ENCODE data around the gene CFAP91. TPM values are rescaled to one million over a fixed set of nuclear protein-coding genes. Genes with fewer than 3 reads are reported as not detected.

The CFAP91 gene
- total RNA-seq, 1 donor from 2014 or later: 19.9 TPM

GRCh38 chr3:119741657-119742590, 39.1 kb downstream of the CFAP91 start:
- no peaks in the 10 kb centered on the region for H3K36me3 ChIP-seq
- no peak overlapping the region for H3K9ac ChIP-seq
- H3K9me3 Mint-ChIP-seq: no peaks in the 10 kb centered on the region
- H3K4me1 Mint-ChIP-seq: no peaks in the 10 kb centered on the region
- no peaks in the 10 kb centered on the region for H3K27me3 Mint-ChIP-seq (ENCODE audit: insufficient read depth, low read depth)
- H3K4me2 ChIP-seq: no peak overlapping the region
- no peaks in the 10 kb centered on the region for H3K27me3 ChIP-seq
- no peaks in the 10 kb centered on the region for H3K4me1 ChIP-seq
- H3K4me3 ChIP-seq: no peak overlapping the region
- H3K27ac Mint-ChIP-seq: no peak overlapping the region
- no peak overlapping the region for H3K27ac ChIP-seq
- H3K36me3 Mint-ChIP-seq: peaks cover 16% of the 10 kb centered on the region
- no peaks in the 10 kb centered on the region for H4K20me1 ChIP-seq (ENCODE audit: low read depth)
- H3K4me3 Mint-ChIP-seq: no peak overlapping the region
- no peaks in the 10 kb centered on the region for H3K9me3 ChIP-seq (ENCODE audit: low read depth)
- DNase-seq (ENCODE audit: low spot score): no peak
- H3K79me2 ChIP-seq (ENCODE audit: low read depth): no peaks in the 10 kb centered on the region
- TF ChIP-seq EZH2phosphoT487 (IDR thresholded peaks at IDR 0.05) (no peak), CTCF (IDR thresholded peaks at IDR 0.05) (no peak), EZH2 (IDR thresholded peaks at IDR 0.05) (no peak)
- H3F3A ChIP-seq (ENCODE audit: low read depth): no peaks in the 10 kb centered on the region
- no peak overlapping the region for H2AFZ ChIP-seq (replicated peaks)

GRCh38 chr3:119743921-119744320, 41.1 kb downstream of the CFAP91 start:
- peaks cover 14% of the 10 kb centered on the region for H3K36me3 Mint-ChIP-seq
- TF ChIP-seq EZH2phosphoT487 (IDR thresholded peaks at IDR 0.05): no peak
- TF ChIP-seq EZH2 (IDR thresholded peaks at IDR 0.05): no peak
- TF ChIP-seq CTCF (IDR thresholded peaks at IDR 0.05): no peak

GRCh38 chr3:119745942-119746341, 43.1 kb downstream of the CFAP91 start:
- no peak overlapping the region for H2AFZ ChIP-seq (replicated peaks)
- H4K20me1 ChIP-seq (ENCODE audit: low read depth): no peaks in the 10 kb centered on the region
- H3K4me3 Mint-ChIP-seq: no peak overlapping the region
- DNase-seq (ENCODE audit: low spot score): no peak
- no peak overlapping the region for H3K4me3 ChIP-seq
- H3K9me3 Mint-ChIP-seq: no peaks in the 10 kb centered on the region
- no peaks in the 10 kb centered on the region for H3K36me3 ChIP-seq
- no peak overlapping the region for H3K9ac ChIP-seq
- no peak for TF ChIP-seq EZH2 (IDR thresholded peaks at IDR 0.05)
- no peak for TF ChIP-seq EZH2phosphoT487 (IDR thresholded peaks at IDR 0.05)
- TF ChIP-seq CTCF (IDR thresholded peaks at IDR 0.05): no peak
- no peaks in the 10 kb centered on the region for H3K79me2 ChIP-seq (ENCODE audit: low read depth)
- H3K4me2 ChIP-seq: no peak overlapping the region
- no peak overlapping the region for H3K27ac Mint-ChIP-seq
- H3K4me1 Mint-ChIP-seq: no peaks in the 10 kb centered on the region
- H3K27ac ChIP-seq: no peak overlapping the region
- peaks cover 2% of the 10 kb centered on the region for H3K27me3 Mint-ChIP-seq (ENCODE audit: insufficient read depth, low read depth)
- H3K27me3 ChIP-seq: no peaks in the 10 kb centered on the region
- H3F3A ChIP-seq (ENCODE audit: low read depth): no peaks in the 10 kb centered on the region
- H3K4me1 ChIP-seq: no peaks in the 10 kb centered on the region
- H3K36me3 Mint-ChIP-seq: peaks cover 22% of the 10 kb centered on the region
- no peaks in the 10 kb centered on the region for H3K9me3 ChIP-seq (ENCODE audit: low read depth)

More at GRCh38 chr3:119743921-119744320, 41.1 kb downstream of the CFAP91 start:
- H3K27me3 Mint-ChIP-seq (ENCODE audit: insufficient read depth, low read depth): no peaks in the 10 kb centered on the region
- Histone ChIP-seq H3K36me3 (no peaks in the 10 kb centered on the region), H4K20me1 (ENCODE audit: low read depth) (no peaks in the 10 kb centered on the region), H3K27me3 (no peaks in the 10 kb centered on the region), H3F3A (ENCODE audit: low read depth) (no peaks in the 10 kb centered on the region), H3K4me2 (no peak overlapping the region), H3K4me1 (no peaks in the 10 kb centered on the region), H3K9ac (no peak overlapping the region), H3K79me2 (ENCODE audit: low read depth) (no peaks in the 10 kb centered on the region), H2AFZ (replicated peaks) (no peak overlapping the region), H3K4me3 (no peak overlapping the region), H3K9me3 (ENCODE audit: low read depth) (no peaks in the 10 kb centered on the region), H3K27ac (no peak overlapping the region)
- H3K4me1 Mint-ChIP-seq: no peaks in the 10 kb centered on the region
- no peak overlapping the region for H3K27ac Mint-ChIP-seq
- no peak for DNase-seq (ENCODE audit: low spot score)
- no peaks in the 10 kb centered on the region for H3K9me3 Mint-ChIP-seq
- no peak overlapping the region for H3K4me3 Mint-ChIP-seq

All from neural progenitor cell (in vitro differentiated cells).